GM23338 (cell line): ENCODE results near the gene DUSP19. TPM values are rescaled to one million over a fixed set of nuclear protein-coding genes. Genes with fewer than 3 reads are reported as not detected.
A peak's percentile ranks its signal among the peaks of the same experiment; 100 is the strongest.

Experiments used
- ATAC-seq: fragments of 200-7000 bp; cut with Tn5 transposase; 3 replicates; pipeline ENCODE4 v1.9.1; 2020
- DNase-seq: peaks from one replicate; pipeline ENCODE4 v3.0.0-alpha.2; 2015; ENCODE audit warnings: low spot score
- H2AFZ ChIP-seq: fragments of 200-600 bp; sonication (generic); 2 replicates; pipeline ENCODE4 v1.8.0; 2016; ENCODE audit warnings: antibody characterized with exemption, mild to moderate bottlenecking, moderate library complexity
- H3F3A ChIP-seq: fragments of 200-600 bp; sonication (generic); replicated peaks from 2 replicates; pipeline ENCODE4 v1.8.0; 2017; ENCODE audit warnings: antibody characterized with exemption, mixed run types, low read depth
- H3K27ac ChIP-seq: fragments of 200-600 bp; sonication (generic); 2 replicates; pipeline ENCODE4 v1.6.1; 2016; ENCODE audit warnings: low read depth
- H3K27me3 ChIP-seq: fragments of 200-600 bp; sonication (generic); 2 replicates; pipeline ENCODE4 v1.8.0; 2016; ENCODE audit warnings: mild to moderate bottlenecking, mixed run types, moderate library complexity; ENCODE audit not compliant: insufficient read depth
- H3K36me3 ChIP-seq: fragments of 200-600 bp; sonication (generic); 2 replicates; pipeline ENCODE4 v1.8.0; 2016; ENCODE audit warnings: mild to moderate bottlenecking; ENCODE audit not compliant: insufficient read depth
- H3K4me1 ChIP-seq: fragments of 200-600 bp; sonication (generic); 2 replicates; pipeline ENCODE4 v1.8.0; 2016; ENCODE audit warnings: mild to moderate bottlenecking, moderate library complexity; ENCODE audit not compliant: insufficient read depth
- H3K4me2 ChIP-seq: fragments of 200-600 bp; sonication (generic); 2 replicates; pipeline ENCODE4 v1.7.1; 2017; ENCODE audit warnings: mixed run types
- H3K4me3 ChIP-seq: fragments of 200-600 bp; sonication (generic); 2 replicates; pipeline ENCODE4 v1.6.1; 2016; ENCODE audit warnings: mixed run types
- H3K79me2 ChIP-seq: fragments of 200-600 bp; sonication (generic); replicated peaks from 2 replicates; pipeline ENCODE4 v1.8.0; 2017; ENCODE audit warnings: mild to moderate bottlenecking; ENCODE audit not compliant: insufficient read depth
- H3K9me2 ChIP-seq: fragments of 200-600 bp; sonication (generic); 2 replicates; pipeline ENCODE4 v1.8.0; 2017; ENCODE audit not compliant: insufficient read depth
- H4K20me1 ChIP-seq: fragments of 200-600 bp; sonication (generic); replicated peaks from 2 replicates; pipeline ENCODE4 v1.8.0; 2017; ENCODE audit warnings: mild to moderate bottlenecking; ENCODE audit not compliant: insufficient read depth
- H3K27ac Mint-ChIP-seq: 2 replicates; pipeline ENCODE4 v1.8.0; 2020; ENCODE audit warnings: inconsistent platforms, mild to moderate bottlenecking, moderate library complexity, mixed read lengths
- H3K27me3 Mint-ChIP-seq: 3 replicates; pipeline ENCODE4 v1.8.0; 2022; ENCODE audit warnings: low read depth, mild to moderate bottlenecking, moderate library complexity, mixed read lengths, inconsistent platforms; ENCODE audit not compliant: insufficient read depth, poor library complexity
- H3K36me3 Mint-ChIP-seq: 3 replicates; pipeline ENCODE4 v1.8.0; 2021; ENCODE audit warnings: low read depth, mild to moderate bottlenecking, inconsistent platforms, moderate library complexity, mixed read lengths
- H3K4me1 Mint-ChIP-seq: 3 replicates; pipeline ENCODE4 v1.8.0; 2020; ENCODE audit warnings: mild to moderate bottlenecking, inconsistent platforms, mixed read lengths
- H3K4me3 Mint-ChIP-seq: 3 replicates; pipeline ENCODE4 v1.8.0; 2021; ENCODE audit warnings: moderate library complexity, mild to moderate bottlenecking, inconsistent platforms, mixed read lengths
- H3K9me3 Mint-ChIP-seq: 3 replicates; pipeline ENCODE4 v1.8.0; 2020; ENCODE audit warnings: moderate library complexity, mild to moderate bottlenecking, inconsistent platforms, mixed read lengths
- CREB1 ChIP-seq: fragments of 250-450 bp; sonication (Bioruptor Pico); IDR thresholded peaks from 2 replicates; pipeline ENCODE4 v1.5.0; 2020; ENCODE audit warnings: low read depth, mild to moderate bottlenecking, moderate library complexity
- EZH2 ChIP-seq: fragments of 200-600 bp; sonication (generic); IDR thresholded peaks from one replicate; pipeline ENCODE4 v1.8.0; 2017; ENCODE audit warnings: antibody characterized with exemption, mild to moderate bottlenecking, low read depth; ENCODE audit not compliant: unreplicated experiment
- EZH2phosphoT487 ChIP-seq: fragments of 200-600 bp; sonication (generic); IDR thresholded peaks from one replicate; pipeline ENCODE4 v1.8.1; 2018; ENCODE audit warnings: antibody characterized with exemption; ENCODE audit not compliant: unreplicated experiment
- NANOG ChIP-seq: IDR thresholded peaks from 2 replicates; pipeline ENCODE4 v1.6.1; 2016; ENCODE audit warnings: antibody characterized with exemption, borderline replicate concordance
- STAT1 ChIP-seq: IDR thresholded peaks from one replicate; pipeline ENCODE4 v1.6.1; 2016; ENCODE audit warnings: antibody characterized with exemption; ENCODE audit not compliant: unreplicated experiment
- ZNF114 ChIP-seq: fragments of 250-450 bp; sonication (Bioruptor Pico); IDR thresholded peaks from 2 replicates; pipeline ENCODE4 v1.5.0; 2020; ENCODE audit warnings: mild to moderate bottlenecking, moderate library complexity
- polyA plus RNA-seq: library from polyadenylated mRNA; unstranded; fragments of >200 nt; fragmentation: Nextera tagmentation; extraction: Ambion mirVana; gene quantifications from 2 replicates; pipeline ENCODE4 v1.2.1, GENCODE V29; 2016
- total RNA-seq: library from RNA; depleted of rRNA; stranded (reverse); fragments of >200 nt; shearing (Covaris generic); gene quantifications from 2 replicates; pipeline ENCODE4 v1.2.3, GENCODE V29; 2014
- TF ChIP-seq, protein P1 (sequence below): fragments of 250-450 bp; sonication (Bioruptor Pico); IDR thresholded peaks from 2 replicates; pipeline ENCODE4 v1.5.0; 2020; ENCODE audit warnings: mild to moderate bottlenecking, moderate library complexity
- TF ChIP-seq, protein P2 (sequence below): IDR thresholded peaks from 2 replicates; pipeline ENCODE4 v1.6.1; 2016; ENCODE audit warnings: antibody characterized with exemption
- TF ChIP-seq, protein P3 (sequence below), 2 experiments: fragments of 200-600 bp in 1 of 2; sonication (generic) in 1 of 2; conservative IDR thresholded peaks; 2 replicates each; pipeline versions ENCODE4 v1.5.1 to v1.6.1; 2016 to 2017; ENCODE audit warnings: antibody characterized with exemption in 2 of 2, low read depth in 2 of 2, mild to moderate bottlenecking in 2 of 2, moderate library complexity in 1 of 2

Gene DUSP19
- total and polyA plus RNA-seq, 2 experiments from 2014 or later, result 1.9 to 2.8 TPM

DNA sequence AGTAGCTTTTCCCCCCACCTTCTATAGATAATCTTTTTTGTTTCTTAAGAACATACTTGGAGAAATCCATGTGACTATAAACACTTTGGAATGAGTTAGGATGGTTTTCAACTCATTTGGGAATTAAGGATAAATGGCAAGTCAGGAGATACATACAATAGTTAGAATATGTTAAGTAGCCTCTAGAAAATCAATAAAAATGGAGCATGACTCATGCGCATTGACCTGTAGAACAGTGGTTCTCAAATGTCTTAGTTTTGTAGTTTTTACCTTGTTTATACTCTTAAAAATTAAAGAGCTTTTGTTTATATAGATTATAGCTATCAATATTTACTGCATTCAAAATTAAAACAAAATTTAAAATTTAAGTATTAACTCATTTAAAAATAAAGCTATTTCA lies 70.4 kb downstream of the DUSP19 start:
- Histone ChIP-seq H2AFZ (no peak overlapping the region), H3K79me2 (peaks cover 74% of the 10 kb centered on the region), H3K4me2 (0 out of 2 replicates have a peak overlapping the region, but pooled peaks have one; percentile 3), H3K27me3 (no peaks in the 10 kb centered on the region), H3K9me2 (no peaks in the 10 kb centered on the region), H3K27ac (peak overlapping the region; percentile 82), H3F3A (no peaks in the 10 kb centered on the region), H3K4me3 (no peak overlapping the region), H4K20me1 (peaks cover 20% of the 10 kb centered on the region), H3K4me1 (peaks cover 28% of the 10 kb centered on the region), H3K36me3 (peaks cover 18% of the 10 kb centered on the region)
- Mint-ChIP-seq H3K4me1 (peaks cover 29% of the 10 kb centered on the region), H3K9me3 (peaks cover 17% of the 10 kb centered on the region; the same call in 2 of the 3 replicates), H3K27ac (peak overlapping the region; percentile 74; the same call in 1 of the 2 replicates), H3K36me3 (peaks cover 83% of the 10 kb centered on the region), H3K27me3 (no peaks in the 10 kb centered on the region), H3K4me3 (no peak overlapping the region)
- no peak for ATAC-seq
- no peak for DNase-seq
- TF ChIP-seq, protein P1, sequence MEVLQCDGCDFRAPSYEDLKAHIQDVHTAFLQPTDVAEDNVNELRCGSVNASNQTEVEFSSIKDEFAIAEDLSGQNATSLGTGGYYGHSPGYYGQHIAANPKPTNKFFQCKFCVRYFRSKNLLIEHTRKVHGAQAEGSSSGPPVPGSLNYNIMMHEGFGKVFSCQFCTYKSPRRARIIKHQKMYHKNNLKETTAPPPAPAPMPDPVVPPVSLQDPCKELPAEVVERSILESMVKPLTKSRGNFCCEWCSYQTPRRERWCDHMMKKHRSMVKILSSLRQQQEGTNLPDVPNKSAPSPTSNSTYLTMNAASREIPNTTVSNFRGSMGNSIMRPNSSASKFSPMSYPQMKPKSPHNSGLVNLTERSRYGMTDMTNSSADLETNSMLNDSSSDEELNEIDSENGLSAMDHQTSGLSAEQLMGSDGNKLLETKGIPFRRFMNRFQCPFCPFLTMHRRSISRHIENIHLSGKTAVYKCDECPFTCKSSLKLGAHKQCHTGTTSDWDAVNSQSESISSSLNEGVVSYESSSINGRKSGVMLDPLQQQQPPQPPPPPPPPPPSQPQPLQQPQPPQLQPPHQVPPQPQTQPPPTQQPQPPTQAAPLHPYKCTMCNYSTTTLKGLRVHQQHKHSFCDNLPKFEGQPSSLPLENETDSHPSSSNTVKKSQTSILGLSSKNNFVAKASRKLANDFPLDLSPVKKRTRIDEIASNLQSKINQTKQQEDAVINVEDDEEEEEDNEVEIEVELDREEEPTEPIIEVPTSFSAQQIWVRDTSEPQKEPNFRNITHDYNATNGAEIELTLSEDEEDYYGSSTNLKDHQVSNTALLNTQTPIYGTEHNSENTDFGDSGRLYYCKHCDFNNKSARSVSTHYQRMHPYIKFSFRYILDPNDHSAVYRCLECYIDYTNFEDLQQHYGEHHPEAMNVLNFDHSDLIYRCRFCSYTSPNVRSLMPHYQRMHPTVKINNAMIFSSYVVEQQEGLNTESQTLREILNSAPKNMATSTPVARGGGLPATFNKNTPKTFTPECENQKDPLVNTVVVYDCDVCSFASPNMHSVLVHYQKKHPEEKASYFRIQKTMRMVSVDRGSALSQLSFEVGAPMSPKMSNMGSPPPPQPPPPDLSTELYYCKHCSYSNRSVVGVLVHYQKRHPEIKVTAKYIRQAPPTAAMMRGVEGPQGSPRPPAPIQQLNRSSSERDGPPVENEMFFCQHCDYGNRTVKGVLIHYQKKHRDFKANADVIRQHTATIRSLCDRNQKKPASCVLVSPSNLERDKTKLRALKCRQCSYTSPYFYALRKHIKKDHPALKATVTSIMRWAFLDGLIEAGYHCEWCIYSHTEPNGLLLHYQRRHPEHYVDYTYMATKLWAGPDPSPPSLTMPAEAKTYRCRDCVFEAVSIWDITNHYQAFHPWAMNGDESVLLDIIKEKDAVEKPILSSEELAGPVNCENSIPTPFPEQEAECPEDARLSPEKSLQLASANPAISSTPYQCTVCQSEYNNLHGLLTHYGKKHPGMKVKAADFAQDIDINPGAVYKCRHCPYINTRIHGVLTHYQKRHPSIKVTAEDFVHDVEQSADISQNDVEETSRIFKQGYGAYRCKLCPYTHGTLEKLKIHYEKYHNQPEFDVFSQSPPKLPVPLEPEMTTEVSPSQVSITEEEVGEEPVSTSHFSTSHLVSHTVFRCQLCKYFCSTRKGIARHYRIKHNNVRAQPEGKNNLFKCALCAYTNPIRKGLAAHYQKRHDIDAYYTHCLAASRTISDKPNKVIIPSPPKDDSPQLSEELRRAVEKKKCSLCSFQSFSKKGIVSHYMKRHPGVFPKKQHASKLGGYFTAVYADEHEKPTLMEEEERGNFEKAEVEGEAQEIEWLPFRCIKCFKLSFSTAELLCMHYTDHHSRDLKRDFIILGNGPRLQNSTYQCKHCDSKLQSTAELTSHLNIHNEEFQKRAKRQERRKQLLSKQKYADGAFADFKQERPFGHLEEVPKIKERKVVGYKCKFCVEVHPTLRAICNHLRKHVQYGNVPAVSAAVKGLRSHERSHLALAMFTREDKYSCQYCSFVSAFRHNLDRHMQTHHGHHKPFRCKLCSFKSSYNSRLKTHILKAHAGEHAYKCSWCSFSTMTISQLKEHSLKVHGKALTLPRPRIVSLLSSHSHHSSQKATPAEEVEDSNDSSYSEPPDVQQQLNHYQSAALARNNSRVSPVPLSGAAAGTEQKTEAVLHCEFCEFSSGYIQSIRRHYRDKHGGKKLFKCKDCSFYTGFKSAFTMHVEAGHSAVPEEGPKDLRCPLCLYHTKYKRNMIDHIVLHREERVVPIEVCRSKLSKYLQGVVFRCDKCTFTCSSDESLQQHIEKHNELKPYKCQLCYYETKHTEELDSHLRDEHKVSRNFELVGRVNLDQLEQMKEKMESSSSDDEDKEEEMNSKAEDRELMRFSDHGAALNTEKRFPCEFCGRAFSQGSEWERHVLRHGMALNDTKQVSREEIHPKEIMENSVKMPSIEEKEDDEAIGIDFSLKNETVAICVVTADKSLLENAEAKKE (CRISPR knock-in tag), result no peak
- TF ChIP-seq, protein P2, sequence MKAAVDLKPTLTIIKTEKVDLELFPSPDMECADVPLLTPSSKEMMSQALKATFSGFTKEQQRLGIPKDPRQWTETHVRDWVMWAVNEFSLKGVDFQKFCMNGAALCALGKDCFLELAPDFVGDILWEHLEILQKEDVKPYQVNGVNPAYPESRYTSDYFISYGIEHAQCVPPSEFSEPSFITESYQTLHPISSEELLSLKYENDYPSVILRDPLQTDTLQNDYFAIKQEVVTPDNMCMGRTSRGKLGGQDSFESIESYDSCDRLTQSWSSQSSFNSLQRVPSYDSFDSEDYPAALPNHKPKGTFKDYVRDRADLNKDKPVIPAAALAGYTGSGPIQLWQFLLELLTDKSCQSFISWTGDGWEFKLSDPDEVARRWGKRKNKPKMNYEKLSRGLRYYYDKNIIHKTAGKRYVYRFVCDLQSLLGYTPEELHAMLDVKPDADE, result no peak
- TF ChIP-seq NANOG, result no peak
- no peak for TF ChIP-seq ZNF114
- TF ChIP-seq, protein P3, sequence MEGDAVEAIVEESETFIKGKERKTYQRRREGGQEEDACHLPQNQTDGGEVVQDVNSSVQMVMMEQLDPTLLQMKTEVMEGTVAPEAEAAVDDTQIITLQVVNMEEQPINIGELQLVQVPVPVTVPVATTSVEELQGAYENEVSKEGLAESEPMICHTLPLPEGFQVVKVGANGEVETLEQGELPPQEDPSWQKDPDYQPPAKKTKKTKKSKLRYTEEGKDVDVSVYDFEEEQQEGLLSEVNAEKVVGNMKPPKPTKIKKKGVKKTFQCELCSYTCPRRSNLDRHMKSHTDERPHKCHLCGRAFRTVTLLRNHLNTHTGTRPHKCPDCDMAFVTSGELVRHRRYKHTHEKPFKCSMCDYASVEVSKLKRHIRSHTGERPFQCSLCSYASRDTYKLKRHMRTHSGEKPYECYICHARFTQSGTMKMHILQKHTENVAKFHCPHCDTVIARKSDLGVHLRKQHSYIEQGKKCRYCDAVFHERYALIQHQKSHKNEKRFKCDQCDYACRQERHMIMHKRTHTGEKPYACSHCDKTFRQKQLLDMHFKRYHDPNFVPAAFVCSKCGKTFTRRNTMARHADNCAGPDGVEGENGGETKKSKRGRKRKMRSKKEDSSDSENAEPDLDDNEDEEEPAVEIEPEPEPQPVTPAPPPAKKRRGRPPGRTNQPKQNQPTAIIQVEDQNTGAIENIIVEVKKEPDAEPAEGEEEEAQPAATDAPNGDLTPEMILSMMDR (conservative IDR thresholded peaks at IDR 0.05; ENCODE audit: low read depth in 2 of 2), result no peak
- no peak for TF ChIP-seq STAT1
- no peak for TF ChIP-seq EZH2phosphoT487
- TF ChIP-seq EZH2, result no peak
- no peak for TF ChIP-seq CREB1 (CRISPR knock-in tag)
